ENCODE measurements around the gene ING3.

Gene ING3

DNA sequence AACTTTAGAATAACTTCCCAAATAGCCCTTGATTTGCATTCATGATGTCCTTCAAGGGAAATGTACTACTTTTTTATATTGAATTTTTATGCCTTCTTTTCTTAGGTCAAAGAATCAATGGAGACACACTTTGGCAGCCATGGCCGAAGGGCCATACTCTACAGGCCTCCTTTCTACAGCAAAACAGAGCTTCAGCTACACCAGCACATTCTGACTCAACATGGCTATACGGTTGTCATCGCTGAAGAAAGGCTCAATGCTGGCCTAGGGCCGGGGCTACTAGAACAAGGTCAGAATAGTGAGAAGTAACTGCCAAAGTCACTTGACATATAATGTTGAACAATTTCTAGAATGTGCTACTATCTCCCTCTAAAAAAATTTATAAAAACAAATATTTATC is 65.0 kb downstream of the ING3 start:
- TF ChIP-seq, protein P1, sequence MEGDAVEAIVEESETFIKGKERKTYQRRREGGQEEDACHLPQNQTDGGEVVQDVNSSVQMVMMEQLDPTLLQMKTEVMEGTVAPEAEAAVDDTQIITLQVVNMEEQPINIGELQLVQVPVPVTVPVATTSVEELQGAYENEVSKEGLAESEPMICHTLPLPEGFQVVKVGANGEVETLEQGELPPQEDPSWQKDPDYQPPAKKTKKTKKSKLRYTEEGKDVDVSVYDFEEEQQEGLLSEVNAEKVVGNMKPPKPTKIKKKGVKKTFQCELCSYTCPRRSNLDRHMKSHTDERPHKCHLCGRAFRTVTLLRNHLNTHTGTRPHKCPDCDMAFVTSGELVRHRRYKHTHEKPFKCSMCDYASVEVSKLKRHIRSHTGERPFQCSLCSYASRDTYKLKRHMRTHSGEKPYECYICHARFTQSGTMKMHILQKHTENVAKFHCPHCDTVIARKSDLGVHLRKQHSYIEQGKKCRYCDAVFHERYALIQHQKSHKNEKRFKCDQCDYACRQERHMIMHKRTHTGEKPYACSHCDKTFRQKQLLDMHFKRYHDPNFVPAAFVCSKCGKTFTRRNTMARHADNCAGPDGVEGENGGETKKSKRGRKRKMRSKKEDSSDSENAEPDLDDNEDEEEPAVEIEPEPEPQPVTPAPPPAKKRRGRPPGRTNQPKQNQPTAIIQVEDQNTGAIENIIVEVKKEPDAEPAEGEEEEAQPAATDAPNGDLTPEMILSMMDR (conservative IDR thresholded peaks at IDR 0.05; ENCODE audit: control insufficient read depth, insufficient read depth, low read depth, low read length) = no peak
- no peak for DNase-seq (ENCODE audit: low read depth)
- no peak overlapping the region for H3K4me3 ChIP-seq (ENCODE audit: control insufficient read depth, low read depth, low read length)

DNA sequence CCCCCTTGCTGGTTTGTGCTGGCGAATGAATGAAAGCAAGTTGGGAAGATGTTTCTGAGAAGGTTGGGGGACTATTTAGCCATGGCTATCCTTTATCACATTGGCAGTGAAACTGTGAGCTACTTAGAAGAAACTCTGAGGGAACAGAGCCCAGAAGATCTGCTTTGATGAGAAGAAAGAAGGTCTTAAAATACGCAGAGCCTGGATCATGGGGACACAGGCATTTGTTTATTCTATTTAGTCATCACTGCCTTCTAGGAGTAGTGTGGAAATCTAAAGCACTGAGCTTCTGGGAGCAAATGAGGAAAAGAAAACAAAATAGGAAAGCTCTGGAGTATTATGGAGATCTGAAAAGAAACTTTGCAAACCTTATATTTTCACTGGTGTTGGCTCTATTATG is 66.4 kb downstream of the ING3 start:
- peak; percentile 90 for DNase-seq (ENCODE audit: low read depth)
- H3K4me3 ChIP-seq (ENCODE audit: control insufficient read depth, low read depth, low read length) = no peak overlapping the region
- TF ChIP-seq, protein P1 (conservative IDR thresholded peaks at IDR 0.05; ENCODE audit: control insufficient read depth, insufficient read depth, low read depth, low read length) = no peak

DNA sequence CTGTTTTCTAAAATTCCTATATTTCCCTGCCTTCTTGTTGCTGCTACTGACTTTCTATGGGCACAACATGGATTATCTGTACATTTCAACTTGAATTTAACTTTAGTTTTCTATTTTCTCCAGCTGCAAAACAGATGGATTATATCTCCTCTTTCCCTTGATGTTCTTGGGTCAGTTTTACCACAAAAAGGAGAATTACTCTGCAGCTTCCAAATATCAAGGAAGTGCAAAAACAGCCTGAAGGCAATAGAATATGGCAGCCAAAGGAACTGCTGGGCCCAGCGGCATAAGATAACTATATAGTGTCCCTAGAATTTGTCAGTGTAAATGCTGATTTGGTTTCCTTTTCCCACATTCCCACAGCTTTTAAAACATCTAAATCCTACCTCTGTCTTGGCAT is 67.0 kb downstream of the ING3 start:
- H3K4me3 ChIP-seq (ENCODE audit: control insufficient read depth, low read depth, low read length) = no peak overlapping the region
- TF ChIP-seq, protein P1 (conservative IDR thresholded peaks at IDR 0.05; ENCODE audit: control insufficient read depth, insufficient read depth, low read depth, low read length) = no peak
- DNase-seq (ENCODE audit: low read depth) = no peak

- DNase-seq (ENCODE audit: low read depth) = peak; percentile 90
- TF ChIP-seq, protein P1 (conservative IDR thresholded peaks at IDR 0.05; ENCODE audit: control insufficient read depth, insufficient read depth, low read depth, low read length) = no peak
- no peak overlapping the region for H3K4me3 ChIP-seq (ENCODE audit: control insufficient read depth, low read depth, low read length)
Measured at GRCh38 chr7:121019018-121019417, 68.4 kb downstream of the ING3 start.

DNA sequence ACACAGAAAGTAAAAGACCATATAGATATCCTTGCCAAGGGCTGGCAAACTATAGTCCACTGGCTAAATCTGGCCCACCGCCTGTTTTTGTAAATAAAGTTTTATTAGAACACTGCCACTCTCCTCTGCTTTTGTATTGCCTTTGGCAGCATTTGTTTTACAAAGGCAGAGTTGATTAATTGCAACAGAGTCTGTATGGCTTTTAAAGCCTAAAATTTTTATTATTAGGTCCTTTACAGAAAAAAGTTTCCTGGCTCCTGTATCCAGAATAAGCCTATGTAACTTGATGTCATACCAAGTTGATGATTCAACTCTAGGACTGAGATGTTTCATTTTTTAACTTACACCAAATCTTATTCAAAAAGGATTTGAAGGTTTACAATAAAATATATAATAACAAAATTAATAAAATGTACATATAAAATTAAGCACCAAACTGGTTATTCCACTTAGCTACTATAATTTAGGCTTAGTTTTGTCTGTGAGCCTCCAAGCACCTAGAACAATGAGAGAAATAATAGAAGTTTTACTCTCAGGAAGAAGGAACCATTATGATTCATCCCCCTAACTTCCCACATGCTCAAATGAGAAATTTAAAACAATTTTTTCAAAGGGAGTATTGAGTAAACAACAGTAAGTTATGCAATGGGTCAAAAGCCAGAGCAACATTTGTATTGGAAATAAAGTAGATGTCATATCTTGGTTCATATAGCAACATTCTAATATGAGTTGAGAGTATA is 69.8 kb downstream of the ING3 start:
- peak; percentile 82 for DNase-seq (ENCODE audit: low read depth)
- TF ChIP-seq, protein P1 (conservative IDR thresholded peaks at IDR 0.05; ENCODE audit: control insufficient read depth, insufficient read depth, low read depth, low read length) = no peak
- no peak overlapping the region for H3K4me3 ChIP-seq (ENCODE audit: control insufficient read depth, low read depth, low read length)

- TF ChIP-seq, protein P1 (conservative IDR thresholded peaks at IDR 0.05; ENCODE audit: control insufficient read depth, insufficient read depth, low read depth, low read length) = no peak
Measured at GRCh38 chr7:121020989-121021969, 70.7 kb downstream of the ING3 start.

More at GRCh38 chr7:121020989-121021969, 70.7 kb downstream of the ING3 start:
- no peak overlapping the region for H3K4me3 ChIP-seq (ENCODE audit: control insufficient read depth, low read depth, low read length)
- no peak for DNase-seq (ENCODE audit: low read depth)

Measured in fibroblast of mammary gland (primary cell).